Stimulated activated naive CD8-positive, alpha-beta T cell treated with anti-CD3 and anti-CD28 coated beads, Interleukin-15, amount 100 ng/mL, for 72 hours (primary cell): ENCODE data around the gene RAPGEF3.

ENCODE experiments used
- ATAC-seq: fragments of 150-1000 bp; cut with Tn5 transposase; 2 replicates; pipeline ENCODE4 v1.10.0; 2021; ENCODE audit warnings: mild to moderate bottlenecking, moderate library complexity
- DNase-seq, 2 donors: peaks; one replicate each; pipeline ENCODE4 v3.0.0; 2021 to 2022
- H3K27ac Mint-ChIP-seq, 2 donors: one replicate each; pipeline ENCODE4 v1.8.0; 2022; ENCODE audit warnings: mild to moderate bottlenecking in 2 of 2, mixed read lengths in 2 of 2, moderate library complexity in 2 of 2
- H3K27me3 Mint-ChIP-seq: one replicate; pipeline ENCODE4 v1.8.0; 2022; ENCODE audit warnings: mixed read lengths
- H3K4me1 Mint-ChIP-seq: one replicate; pipeline ENCODE4 v1.8.0; 2022; ENCODE audit warnings: mild to moderate bottlenecking, mixed read lengths
- H3K4me3 Mint-ChIP-seq, 2 donors: one replicate each; pipeline ENCODE4 v1.8.0; 2022; ENCODE audit warnings: mild to moderate bottlenecking in 2 of 2, mixed read lengths in 2 of 2, moderate library complexity in 1 of 2
- H3K9me3 Mint-ChIP-seq, 2 donors: one replicate each; pipeline ENCODE4 v1.8.0; 2022; ENCODE audit warnings: mixed read lengths in 2 of 2

The RAPGEF3 gene

DNA sequence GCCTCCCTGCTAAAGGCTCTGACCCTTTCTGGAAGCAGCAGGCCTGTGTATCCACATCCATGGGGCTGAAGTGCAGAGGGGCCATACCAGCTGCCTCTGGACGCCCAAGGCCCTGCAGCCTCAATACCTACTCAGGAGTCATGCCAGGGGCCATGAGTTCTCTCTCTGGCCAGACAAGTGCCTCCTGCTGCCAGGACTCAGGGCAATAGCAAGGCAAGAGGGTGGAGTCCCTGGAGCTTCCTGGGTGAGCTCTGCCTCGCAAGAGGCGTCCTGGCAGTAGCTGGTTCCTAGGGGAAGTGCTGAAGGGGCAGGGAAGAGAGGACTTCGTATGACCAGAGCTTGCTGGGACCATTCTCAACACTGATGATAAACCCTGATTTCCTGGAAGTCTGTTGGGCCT is 22.5 kb downstream of the RAPGEF3 start:
- Mint-ChIP-seq H3K27me3 (no peaks in the 10 kb centered on the region), H3K4me1 (peaks cover 31% of the 10 kb centered on the region), H3K27ac (peak overlapping the region in 1 of 2 donors; percentile 12), H3K9me3 (no peaks in the 10 kb centered on the region), H3K4me3 (no peak overlapping the region)
- DNase-seq (no peak), ATAC-seq (no peak)

DNA sequence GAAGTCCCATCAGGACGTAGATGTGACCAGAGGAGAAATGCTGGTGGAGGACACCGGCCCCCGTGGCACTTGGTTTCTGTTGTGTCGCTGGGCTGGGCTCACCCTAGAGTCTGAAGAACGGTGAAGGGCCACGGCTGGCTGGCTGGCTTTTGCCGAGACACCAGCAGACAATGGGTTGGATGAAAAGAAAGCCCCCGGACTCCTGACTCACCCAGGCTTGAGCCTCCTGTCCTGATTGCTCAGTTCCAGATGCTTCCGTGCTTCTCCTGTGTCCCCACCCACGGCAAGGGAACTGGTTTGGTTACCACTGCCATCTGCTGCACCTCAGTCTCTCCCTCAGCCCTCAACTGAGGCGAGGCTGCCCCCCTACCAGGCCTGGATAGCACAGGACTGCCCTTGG is 23.0 kb downstream of the RAPGEF3 start:
- DNase-seq (no peak), ATAC-seq (no peak)
- peaks cover 26% of the 10 kb centered on the region for H3K4me1 Mint-ChIP-seq
- H3K4me3 Mint-ChIP-seq: no peak overlapping the region
- H3K27ac Mint-ChIP-seq: no peak overlapping the region
- H3K27me3 Mint-ChIP-seq: no peaks in the 10 kb centered on the region
- no peaks in the 10 kb centered on the region for H3K9me3 Mint-ChIP-seq

DNA sequence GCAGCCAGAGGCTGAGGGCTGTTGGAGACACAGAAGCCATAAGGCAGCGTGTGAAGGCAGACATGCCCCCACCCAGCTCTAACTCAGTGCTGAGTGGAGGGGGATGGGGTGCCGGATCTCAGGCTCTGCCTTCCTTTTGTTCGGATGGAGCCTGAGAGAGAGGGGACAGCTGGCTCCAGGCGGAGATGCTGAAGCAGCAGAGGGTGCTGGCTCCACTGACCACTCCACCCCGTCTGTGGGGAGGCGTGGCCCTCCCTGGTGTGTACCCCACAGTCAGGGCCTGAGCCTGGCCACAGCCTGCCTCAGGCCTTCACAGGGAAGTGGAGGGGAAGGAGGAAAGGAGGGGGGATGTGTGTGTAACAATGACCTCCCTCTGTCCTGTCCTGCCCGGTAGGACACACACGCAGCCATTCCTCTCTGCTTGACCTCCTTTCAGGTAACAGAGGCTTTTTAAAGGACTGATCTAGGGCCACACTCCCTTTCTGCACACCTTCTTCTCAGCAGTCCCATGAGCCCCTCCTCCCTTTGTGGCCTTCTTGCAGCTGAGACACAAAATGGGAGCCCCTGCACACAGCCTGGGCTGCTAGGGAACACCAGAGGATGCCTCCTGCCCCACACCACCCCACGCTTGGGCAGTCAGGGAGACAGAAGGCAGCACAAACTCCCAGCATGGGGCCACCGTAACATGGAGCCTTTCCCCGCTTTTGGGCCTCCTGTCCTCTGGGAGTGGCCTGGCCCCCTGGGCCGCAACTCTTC is 23.8 kb downstream of the RAPGEF3 start:
- DNase-seq: no peak

DNA sequence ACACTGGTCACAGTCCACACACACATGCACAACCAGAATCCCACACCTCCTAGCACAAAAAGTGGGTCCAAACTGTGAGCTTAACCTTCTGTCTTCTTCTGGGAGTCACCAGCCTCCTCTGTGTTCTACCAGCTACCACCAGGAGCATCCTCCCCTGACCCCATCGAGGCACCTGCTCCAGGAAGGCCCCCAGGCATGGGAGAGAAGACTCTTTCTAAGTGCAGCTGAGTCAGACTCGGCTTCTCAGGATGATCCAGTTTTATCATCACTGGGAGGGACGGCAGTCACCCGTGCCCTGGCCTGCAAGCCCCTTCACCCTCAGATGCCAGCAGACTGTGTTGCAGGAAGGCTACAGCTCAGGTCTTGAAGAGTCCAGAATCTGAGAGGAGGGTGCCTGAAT is 25.5 kb downstream of the RAPGEF3 start:
- Mint-ChIP-seq H3K4me3 (no peak overlapping the region), H3K9me3 (no peaks in the 10 kb centered on the region), H3K27ac (peak overlapping the region in 1 of 2 donors; percentile 61), H3K27me3 (no peaks in the 10 kb centered on the region), H3K4me1 (peaks cover under 1% of the 10 kb centered on the region)
- no peak for ATAC-seq
- DNase-seq: no peak

More for the DNA sequence above, 23.8 kb downstream of the RAPGEF3 start:
- no peak overlapping the region for H3K4me3 Mint-ChIP-seq
- no peak for ATAC-seq
- H3K4me1 Mint-ChIP-seq: peaks cover 18% of the 10 kb centered on the region
- H3K27ac Mint-ChIP-seq: no peak overlapping the region
- H3K9me3 Mint-ChIP-seq: no peaks in the 10 kb centered on the region
- no peaks in the 10 kb centered on the region for H3K27me3 Mint-ChIP-seq

DNA sequence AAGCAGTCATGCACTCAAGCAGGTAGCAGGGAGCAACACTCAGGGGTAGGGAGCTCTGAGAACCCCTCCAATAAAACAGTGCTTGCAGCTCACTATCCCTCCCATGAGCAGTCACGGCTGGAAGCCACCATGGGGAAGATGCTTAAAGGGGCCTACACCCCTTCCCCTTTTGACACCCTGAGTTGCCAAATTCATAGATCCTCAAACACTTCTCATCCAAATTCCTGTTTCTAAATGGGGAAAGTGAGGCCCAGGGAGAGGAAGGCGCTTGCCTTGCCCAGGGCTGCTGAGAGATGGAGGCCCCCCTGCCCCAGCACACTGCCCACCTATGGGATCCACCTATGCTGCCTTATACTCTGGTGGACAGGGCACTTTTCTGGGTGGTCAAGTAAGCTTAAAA is 26.2 kb downstream of the RAPGEF3 start:
- H3K27ac Mint-ChIP-seq: peak overlapping the region in 1 of 2 donors; percentile 71
- no peak overlapping the region for H3K4me3 Mint-ChIP-seq
- no peaks in the 10 kb centered on the region for H3K27me3 Mint-ChIP-seq
- DNase-seq (no peak), ATAC-seq (no peak)
- no peaks in the 10 kb centered on the region for H3K9me3 Mint-ChIP-seq
- H3K4me1 Mint-ChIP-seq: no peaks in the 10 kb centered on the region

DNA sequence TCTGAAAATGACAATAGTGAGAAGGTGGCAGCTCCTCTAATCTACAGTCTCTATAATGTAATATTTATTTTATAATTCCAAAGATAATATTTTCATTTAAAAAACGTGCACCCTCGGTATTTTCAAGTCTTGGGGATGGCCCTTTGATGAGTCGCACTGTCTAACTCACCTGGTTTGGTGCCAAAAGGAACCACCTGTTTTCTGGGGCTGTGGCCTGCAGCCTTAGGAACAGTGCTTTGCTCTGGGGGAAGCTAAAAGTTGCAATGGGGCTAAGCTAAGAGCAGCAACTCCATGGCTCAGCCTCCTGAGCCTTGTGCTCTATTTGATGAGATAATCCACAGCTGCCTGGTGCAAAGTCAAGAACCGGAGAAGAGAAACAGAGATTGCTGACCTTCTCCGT is 27.0 kb downstream of the RAPGEF3 start:
- no peaks in the 10 kb centered on the region for H3K27me3 Mint-ChIP-seq
- H3K27ac Mint-ChIP-seq: no peak overlapping the region
- ATAC-seq: no peak
- no peak overlapping the region for H3K4me3 Mint-ChIP-seq
- H3K9me3 Mint-ChIP-seq: no peaks in the 10 kb centered on the region
- H3K4me1 Mint-ChIP-seq: no peaks in the 10 kb centered on the region
- DNase-seq: no peak

DNA sequence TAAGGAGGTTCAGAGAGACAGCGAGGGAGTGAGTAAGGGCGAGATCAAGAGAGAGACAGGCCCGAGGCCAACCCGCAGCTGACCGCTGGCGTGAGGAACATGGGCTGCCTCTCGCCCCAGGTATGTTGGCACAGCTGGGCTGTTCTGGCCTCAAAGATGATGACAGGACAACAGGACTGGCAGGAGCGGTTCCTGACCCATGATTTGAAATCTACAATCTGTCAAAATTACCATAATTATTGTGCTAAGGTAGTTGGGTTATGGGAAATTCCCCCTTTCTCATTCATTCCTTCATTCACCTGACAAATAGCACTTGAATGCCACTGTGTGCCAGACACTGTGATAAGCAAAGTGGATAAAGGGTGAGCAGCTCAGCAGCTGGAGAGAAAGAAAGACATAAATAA is 28.3 kb downstream of the RAPGEF3 start:
- H3K4me1 Mint-ChIP-seq: peaks cover 7% of the 10 kb centered on the region
- H3K9me3 Mint-ChIP-seq: no peaks in the 10 kb centered on the region
- no peaks in the 10 kb centered on the region for H3K27me3 Mint-ChIP-seq
- no peak overlapping the region for H3K27ac Mint-ChIP-seq
- DNase-seq: no peak
- H3K4me3 Mint-ChIP-seq: no peak overlapping the region
- no peak for ATAC-seq

DNA sequence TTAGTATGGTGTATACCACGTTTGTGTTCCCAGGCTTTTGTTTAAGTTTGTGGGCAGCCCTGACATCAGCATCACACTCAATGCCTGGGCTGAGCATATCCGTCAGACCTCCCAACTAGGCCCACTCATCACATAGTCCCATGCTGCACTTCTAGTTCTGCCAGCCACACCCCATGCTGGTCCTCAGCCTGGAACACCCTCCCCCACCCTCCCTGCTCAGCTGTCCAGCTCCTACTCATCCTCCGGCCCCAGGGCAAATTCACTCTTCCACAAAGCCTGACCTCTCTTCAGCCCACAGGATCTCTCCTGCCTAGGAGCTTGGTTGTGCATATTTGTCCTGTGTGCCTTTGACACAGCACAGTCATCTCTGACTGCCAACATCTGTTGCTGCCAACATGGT is 29.4 kb downstream of the RAPGEF3 start:
- DNase-seq (no peak), ATAC-seq (no peak)
- H3K27me3 Mint-ChIP-seq: peaks cover 10% of the 10 kb centered on the region
- no peaks in the 10 kb centered on the region for H3K9me3 Mint-ChIP-seq
- H3K4me3 Mint-ChIP-seq: no peak overlapping the region
- H3K4me1 Mint-ChIP-seq: peaks cover 16% of the 10 kb centered on the region
- H3K27ac Mint-ChIP-seq: no peak overlapping the region

DNA sequence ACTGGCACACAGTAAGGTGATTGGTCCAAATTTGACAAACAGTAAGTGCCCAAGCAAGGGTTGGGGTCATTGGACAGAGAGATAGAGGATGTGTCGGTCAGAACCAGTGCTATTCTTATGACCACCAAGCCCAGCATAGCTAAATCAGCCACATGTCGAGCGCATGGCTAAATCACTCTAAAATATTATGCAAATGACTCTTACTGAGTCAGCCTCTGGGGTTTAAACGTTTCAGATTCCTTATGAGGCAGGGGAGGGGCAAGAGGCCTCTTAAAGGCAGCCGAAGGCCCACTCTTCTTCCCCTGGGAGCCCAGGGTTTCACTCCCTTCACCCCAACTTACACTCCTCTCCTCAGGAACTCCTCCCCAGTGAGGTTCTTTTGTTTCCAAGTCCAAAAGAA is 32.8 kb downstream of the RAPGEF3 start:
- DNase-seq (no peak), ATAC-seq (no peak)
- H3K4me1 Mint-ChIP-seq: peaks cover 45% of the 10 kb centered on the region
- H3K4me3 Mint-ChIP-seq: no peak overlapping the region
- no peaks in the 10 kb centered on the region for H3K9me3 Mint-ChIP-seq
- peak overlapping the region in 1 of 2 donors; percentile 33 for H3K27ac Mint-ChIP-seq
- H3K27me3 Mint-ChIP-seq: peaks cover 13% of the 10 kb centered on the region

DNA sequence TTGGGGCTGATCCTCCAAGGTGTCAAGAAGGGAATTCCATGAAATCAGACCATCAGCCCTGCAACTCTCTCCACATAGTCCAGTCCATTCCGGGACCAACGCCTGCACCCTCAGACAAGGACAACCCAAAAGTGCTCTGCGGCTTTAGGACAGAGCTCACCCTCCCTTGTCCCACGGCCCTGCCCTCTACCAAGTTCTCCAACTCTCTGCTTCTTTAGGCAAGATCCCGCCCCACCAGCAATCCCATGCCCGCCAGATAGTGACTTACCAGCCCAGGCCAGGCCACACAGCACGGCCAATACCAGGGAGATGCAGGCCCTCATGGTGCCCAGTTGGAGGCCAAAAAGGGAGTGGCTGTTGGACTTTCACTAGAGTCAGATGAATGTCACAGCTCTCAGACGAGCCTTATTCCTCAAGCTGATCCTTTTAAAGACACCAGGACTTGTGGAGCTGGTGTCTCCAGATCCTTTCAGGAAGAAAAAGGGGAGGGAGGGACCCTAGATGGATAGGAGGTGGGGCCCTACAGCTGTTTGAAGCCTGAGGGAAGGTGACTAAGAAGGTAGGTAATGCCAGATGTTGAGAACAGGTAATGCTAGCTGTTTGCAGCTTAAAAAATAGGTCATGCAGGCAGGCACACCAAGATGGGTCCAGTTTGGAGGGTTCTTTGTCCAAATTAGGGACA is 33.4 kb downstream of the RAPGEF3 start, which contains the start of gene ENDOU:
ENDOU (minus strand) TSS at position 400 of the 682 bp plus-strand sequence; CDS start at position 323, 77 bp downstream.
- H3K4me1 Mint-ChIP-seq: peaks cover 49% of the 10 kb centered on the region
- ATAC-seq (no peak), DNase-seq (no peak)
- H3K27ac Mint-ChIP-seq: peak within 1 kb of the TSS in 1 of 2 donors; percentile 33
- H3K9me3 Mint-ChIP-seq: no peaks in the 10 kb centered on the region
- H3K27me3 Mint-ChIP-seq: peaks cover 13% of the 10 kb centered on the region
- no peak within 1 kb of the TSS for H3K4me3 Mint-ChIP-seq

DNA sequence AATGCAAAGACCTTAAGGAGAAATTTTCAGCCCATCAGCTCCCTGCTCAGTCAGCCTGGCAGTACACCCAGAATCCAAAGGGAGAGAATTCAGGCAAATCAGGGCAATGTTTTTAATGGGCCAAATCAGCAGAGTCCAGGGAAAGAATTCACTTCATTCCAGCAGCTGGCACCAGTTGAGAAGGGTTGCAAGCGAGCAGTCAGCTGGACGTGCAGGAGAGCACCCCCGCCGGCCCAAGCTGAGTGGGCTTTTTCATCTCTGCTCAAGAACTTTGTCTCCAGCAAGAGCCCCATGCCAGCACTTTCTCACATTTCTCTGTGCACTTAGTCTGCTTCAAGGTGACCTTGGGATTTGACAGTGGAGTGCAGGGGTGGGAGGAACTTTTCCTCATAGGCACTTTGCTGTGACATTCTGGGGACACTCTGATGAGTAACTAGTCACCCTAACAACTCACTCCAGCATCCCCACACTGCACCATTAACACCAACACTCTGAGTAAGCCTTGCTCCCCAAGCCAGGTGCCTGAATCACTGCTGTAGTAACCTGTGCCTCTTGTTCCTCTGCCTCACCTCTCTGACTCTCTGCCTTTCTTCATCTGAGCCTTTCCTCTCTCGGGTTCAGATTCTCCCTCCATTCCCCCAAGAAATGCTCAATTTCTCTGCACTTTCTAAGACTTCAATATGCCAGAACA is 35.6 kb downstream of the RAPGEF3 start:
- Mint-ChIP-seq H3K27me3 (peaks cover 13% of the 10 kb centered on the region), H3K4me1 (peaks cover 51% of the 10 kb centered on the region)

DNA sequence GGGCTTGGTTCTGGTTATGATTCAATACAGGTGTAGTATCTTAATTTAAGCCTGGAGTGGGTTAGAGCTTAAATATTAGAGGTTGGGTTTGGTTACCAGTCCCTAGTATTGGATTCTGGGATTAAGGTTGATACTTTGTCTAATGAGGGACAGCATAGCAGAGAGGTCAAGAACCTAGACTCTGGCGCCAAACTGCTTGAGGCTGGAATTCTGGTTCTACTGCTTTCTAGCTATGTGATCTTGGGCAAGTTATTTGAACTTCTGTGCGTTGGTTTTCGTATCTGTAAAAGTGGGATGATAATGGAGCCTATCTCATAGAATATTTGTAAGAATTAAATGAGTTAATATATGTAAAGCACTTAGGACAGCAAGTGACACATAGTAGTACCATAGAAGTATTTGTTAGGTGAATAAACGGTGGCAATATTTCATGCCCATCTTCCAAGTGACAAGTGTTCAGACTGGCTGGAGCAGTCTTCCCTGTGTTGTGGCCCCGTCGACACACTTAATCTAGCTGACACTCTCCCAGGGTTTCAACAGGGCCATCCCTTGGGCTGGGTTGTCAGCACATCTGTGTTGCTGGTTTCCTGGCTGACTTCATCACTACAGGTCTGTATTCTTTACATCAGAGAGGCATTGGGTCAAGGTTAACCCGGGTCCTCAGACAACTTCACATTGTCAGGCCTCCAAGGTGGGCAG is 36.4 kb downstream of the RAPGEF3 start:
- peaks cover 13% of the 10 kb centered on the region for H3K27me3 Mint-ChIP-seq
- H3K4me3 Mint-ChIP-seq: peak overlapping the region; percentile 27 to 58
- no peak for DNase-seq
- peak overlapping the region in 1 of 2 donors; percentile 79 for H3K27ac Mint-ChIP-seq
- H3K9me3 Mint-ChIP-seq: no peaks in the 10 kb centered on the region
- no peak for ATAC-seq
- peaks cover 59% of the 10 kb centered on the region for H3K4me1 Mint-ChIP-seq

More for the DNA sequence above, 35.6 kb downstream of the RAPGEF3 start:
- Mint-ChIP-seq H3K27ac (no peak overlapping the region), H3K4me3 (no peak overlapping the region), H3K9me3 (no peaks in the 10 kb centered on the region)
- ATAC-seq (no peak), DNase-seq (no peak)

DNA sequence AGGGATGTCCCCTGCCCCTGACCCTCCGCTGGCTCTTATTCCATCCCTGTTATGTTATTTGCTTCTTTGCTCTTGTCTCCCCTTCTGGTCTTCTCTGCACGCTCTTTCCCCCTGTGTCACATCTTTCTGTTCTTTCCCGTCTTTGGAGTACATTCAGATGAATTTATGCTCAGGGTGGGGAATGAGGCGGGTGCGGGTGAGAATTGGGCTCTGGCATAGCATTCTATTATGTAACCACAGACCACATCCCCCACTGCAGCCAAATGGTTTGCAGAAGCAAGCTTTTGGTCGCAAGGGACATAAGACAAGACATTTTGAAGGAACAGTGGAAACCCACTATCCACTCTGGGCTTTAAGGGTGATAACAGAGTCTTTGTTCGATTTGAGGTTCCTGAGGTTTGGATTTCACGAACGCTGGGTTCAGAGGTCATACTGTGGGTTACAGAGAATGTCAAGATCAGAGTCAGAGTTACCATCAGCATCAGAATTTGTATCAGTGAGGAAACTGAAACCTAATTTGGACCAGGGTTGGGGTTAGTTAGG is 37.2 kb downstream of the RAPGEF3 start:
- Mint-ChIP-seq H3K4me1 (peaks cover 67% of the 10 kb centered on the region), H3K27ac (peak overlapping the region in 1 of 2 donors; percentile 79), H3K4me3 (peak overlapping the region; percentile 27 to 58), H3K27me3 (peaks cover 13% of the 10 kb centered on the region), H3K9me3 (no peaks in the 10 kb centered on the region)
- DNase-seq (peak in 1 of 2 donors; percentile 55), ATAC-seq (peak; percentile 83)

DNA sequence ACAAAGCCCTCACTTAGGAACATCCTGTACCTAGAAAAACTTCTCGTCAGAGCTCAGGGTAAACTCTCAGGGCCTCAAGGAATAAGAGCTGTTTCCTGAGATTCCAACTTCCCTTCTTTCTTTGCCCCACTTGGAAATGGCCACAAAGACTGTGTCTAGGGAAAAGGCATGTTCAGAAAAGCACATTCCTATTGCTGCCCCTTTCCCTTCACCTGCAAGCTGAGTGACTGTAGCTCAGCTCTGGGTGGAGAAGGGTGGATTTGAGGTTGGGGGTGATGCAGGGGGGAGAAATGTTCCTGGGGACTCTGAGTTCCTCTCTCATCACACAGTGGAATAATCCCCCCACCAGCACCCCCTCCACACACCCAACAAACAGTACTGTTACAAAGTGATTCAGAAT is 40.1 kb downstream of the RAPGEF3 start:
- ATAC-seq: no peak
- peak in 1 of 2 donors; percentile 2 for DNase-seq
- Mint-ChIP-seq H3K27ac (no peak overlapping the region), H3K4me3 (no peak overlapping the region), H3K27me3 (no peaks in the 10 kb centered on the region), H3K4me1 (peaks cover 61% of the 10 kb centered on the region), H3K9me3 (no peaks in the 10 kb centered on the region)
